ENCODE data around the gene EMC8.
A peak's percentile ranks its signal among the peaks of the same experiment; 100 is the strongest.

EMC8 gene

GRCh38 chr16:85750146-85750826, 49.1 kb downstream of the EMC8 start:
- TF ChIP-seq, protein P1, sequence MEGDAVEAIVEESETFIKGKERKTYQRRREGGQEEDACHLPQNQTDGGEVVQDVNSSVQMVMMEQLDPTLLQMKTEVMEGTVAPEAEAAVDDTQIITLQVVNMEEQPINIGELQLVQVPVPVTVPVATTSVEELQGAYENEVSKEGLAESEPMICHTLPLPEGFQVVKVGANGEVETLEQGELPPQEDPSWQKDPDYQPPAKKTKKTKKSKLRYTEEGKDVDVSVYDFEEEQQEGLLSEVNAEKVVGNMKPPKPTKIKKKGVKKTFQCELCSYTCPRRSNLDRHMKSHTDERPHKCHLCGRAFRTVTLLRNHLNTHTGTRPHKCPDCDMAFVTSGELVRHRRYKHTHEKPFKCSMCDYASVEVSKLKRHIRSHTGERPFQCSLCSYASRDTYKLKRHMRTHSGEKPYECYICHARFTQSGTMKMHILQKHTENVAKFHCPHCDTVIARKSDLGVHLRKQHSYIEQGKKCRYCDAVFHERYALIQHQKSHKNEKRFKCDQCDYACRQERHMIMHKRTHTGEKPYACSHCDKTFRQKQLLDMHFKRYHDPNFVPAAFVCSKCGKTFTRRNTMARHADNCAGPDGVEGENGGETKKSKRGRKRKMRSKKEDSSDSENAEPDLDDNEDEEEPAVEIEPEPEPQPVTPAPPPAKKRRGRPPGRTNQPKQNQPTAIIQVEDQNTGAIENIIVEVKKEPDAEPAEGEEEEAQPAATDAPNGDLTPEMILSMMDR (IDR thresholded peaks at IDR 0.05; ENCODE audit: unreplicated experiment in 3 of 3): no peak
- Mint-ChIP-seq H3K9me3 (no peaks in the 10 kb centered on the region), H3K36me3 (ENCODE audit: low read depth) (no peaks in the 10 kb centered on the region), H3K4me1 (peaks cover 18% of the 10 kb centered on the region), H3K27me3 (ENCODE audit: low read depth) (peaks cover 75% of the 10 kb centered on the region), H3K4me3 (peak overlapping the region; percentile 86 to 92 (median 89)), H3K27ac (peak overlapping the region in 2 of 3 experiments; percentile 59 to 79)

DNA sequence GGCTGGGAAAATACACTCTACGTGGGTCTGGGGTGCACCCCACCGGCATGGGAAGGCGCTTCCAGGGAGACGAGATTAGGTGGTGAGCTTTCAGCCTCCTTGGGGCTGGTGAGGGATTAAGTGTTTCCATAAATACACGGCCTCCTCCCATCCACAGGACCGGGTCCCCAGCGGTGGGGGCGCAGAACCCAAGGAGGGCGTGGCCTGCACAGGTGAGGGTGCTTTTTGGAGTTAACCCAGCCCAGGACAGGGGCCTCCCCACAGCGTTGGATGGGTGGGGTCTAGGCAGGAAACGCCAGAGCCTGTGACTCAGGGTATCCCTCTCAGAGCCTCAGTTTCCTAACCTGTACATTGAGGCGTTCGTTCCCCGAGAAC, 49.6 kb downstream of the EMC8 start:
- H3K4me3 Mint-ChIP-seq: peak overlapping the region; percentile 86 to 92 (median 89)
- no peaks in the 10 kb centered on the region for H3K9me3 Mint-ChIP-seq
- H3K36me3 Mint-ChIP-seq (ENCODE audit: low read depth): no peaks in the 10 kb centered on the region

DNA sequence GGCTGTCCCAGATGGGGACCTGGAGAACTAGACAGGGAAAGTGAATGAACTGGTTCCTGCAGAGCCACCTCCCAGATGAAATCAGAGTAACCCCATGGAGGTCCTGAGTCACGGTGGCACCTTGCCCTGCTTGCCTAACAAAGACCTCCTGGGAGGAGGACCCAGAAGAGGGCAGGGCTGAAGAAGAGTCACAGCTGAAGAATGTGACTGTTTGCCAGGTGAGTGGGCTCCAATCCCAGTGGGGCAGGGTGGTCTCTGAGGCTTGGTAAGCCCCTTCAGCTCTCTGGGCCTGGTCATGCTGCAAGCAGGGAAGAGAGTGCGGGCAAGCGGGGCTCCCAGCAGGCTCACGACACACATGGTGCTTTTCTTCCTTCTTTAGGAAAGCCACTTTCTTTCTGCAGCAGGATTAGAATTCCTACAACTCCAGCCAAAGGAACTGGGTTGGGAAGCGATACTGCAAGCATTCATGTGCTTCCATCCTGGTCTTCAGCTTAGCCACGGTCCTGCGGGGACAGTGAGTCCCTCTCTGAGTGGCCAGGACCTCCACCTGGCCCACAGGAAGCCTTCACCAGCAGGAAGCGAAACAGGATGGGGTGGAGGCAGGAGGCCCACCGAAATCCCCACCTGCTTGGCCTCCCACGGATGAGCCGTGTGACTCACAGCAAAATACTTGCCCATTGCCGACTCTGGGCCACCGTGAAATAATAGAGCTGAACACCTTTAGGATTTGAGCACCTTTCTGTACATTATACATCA, 52.7 kb downstream of the EMC8 start:
- no peaks in the 10 kb centered on the region for H3K9me3 Mint-ChIP-seq
- H3K4me1 Mint-ChIP-seq: peaks cover 17% of the 10 kb centered on the region
- peaks cover 56% of the 10 kb centered on the region for H3K27me3 Mint-ChIP-seq (ENCODE audit: low read depth)
- no peak overlapping the region for H3K4me3 Mint-ChIP-seq
- TF ChIP-seq, protein P1 (IDR thresholded peaks at IDR 0.05; ENCODE audit: unreplicated experiment in 3 of 3): no peak
- H3K36me3 Mint-ChIP-seq (ENCODE audit: low read depth): no peaks in the 10 kb centered on the region
- H3K27ac Mint-ChIP-seq: no peak overlapping the region

More for the DNA sequence above, 49.6 kb downstream of the EMC8 start:
- peak overlapping the region in 1 of 3 experiments; percentile 59 for H3K27ac Mint-ChIP-seq
- H3K4me1 Mint-ChIP-seq: peaks cover 18% of the 10 kb centered on the region
- peaks cover 74% of the 10 kb centered on the region for H3K27me3 Mint-ChIP-seq (ENCODE audit: low read depth)
- TF ChIP-seq, protein P1 (IDR thresholded peaks at IDR 0.05; ENCODE audit: unreplicated experiment in 3 of 3): no peak

DNA sequence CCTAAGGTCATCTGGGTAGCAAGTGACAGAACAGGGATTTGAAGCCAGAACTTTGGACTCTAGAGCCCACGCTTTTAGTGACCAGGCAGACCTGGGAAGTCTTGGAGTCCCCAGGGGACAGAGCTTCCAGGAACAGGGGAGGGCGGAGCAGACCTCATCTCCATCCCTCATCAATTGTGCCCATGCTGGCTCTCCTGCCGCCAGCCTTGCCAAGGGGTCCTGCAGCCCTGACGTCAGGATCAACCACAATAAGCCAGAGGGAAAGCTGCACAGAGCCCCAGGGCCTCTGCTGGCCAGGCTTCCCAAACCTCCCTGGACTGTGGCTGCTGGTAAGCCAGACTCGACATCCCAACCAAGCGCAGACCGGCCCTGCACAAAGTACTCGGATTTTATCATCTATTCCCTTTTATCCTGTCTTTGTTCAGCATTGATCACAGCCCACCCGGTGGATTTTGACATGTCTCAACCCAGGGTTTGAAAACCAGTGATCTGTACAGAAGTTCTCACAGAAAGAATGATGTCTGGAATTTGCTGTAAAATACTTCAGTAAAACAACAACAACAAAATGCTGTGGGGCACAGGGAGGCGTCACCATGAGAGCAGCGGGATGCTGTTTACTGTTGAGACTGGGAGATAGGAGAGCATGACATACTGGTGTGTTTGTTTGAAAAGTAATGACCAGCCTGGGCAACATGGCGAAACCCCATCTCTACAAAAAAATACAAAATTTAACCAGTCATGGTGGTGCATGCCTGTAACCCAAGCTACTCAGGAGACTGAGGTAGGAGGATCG, 60.2 kb downstream of the EMC8 start:
- Mint-ChIP-seq H3K27me3 (ENCODE audit: low read depth) (peaks cover 22% of the 10 kb centered on the region), H3K27ac (no peak overlapping the region), H3K4me3 (no peak overlapping the region), H3K9me3 (no peaks in the 10 kb centered on the region), H3K36me3 (ENCODE audit: low read depth) (no peaks in the 10 kb centered on the region), H3K4me1 (peaks cover 7% of the 10 kb centered on the region)
- TF ChIP-seq, protein P1 (IDR thresholded peaks at IDR 0.05; ENCODE audit: unreplicated experiment in 3 of 3): no peak

GRCh38 chr16:85736921-85737320, 62.4 kb downstream of the EMC8 start:
- H3K4me3 Mint-ChIP-seq: no peak overlapping the region
- H3K9me3 Mint-ChIP-seq: no peaks in the 10 kb centered on the region
- H3K4me1 Mint-ChIP-seq: no peaks in the 10 kb centered on the region

More at GRCh38 chr16:85736921-85737320, 62.4 kb downstream of the EMC8 start:
- TF ChIP-seq, protein P1 (IDR thresholded peaks at IDR 0.05; ENCODE audit: unreplicated experiment in 3 of 3): no peak
- H3K27ac Mint-ChIP-seq: no peak overlapping the region
- peaks cover 14% of the 10 kb centered on the region for H3K27me3 Mint-ChIP-seq (ENCODE audit: low read depth)
- no peaks in the 10 kb centered on the region for H3K36me3 Mint-ChIP-seq (ENCODE audit: low read depth)

Data from nephron (organoid).